B cell (primary cell): ENCODE data around the gene RHOT2.

Experiments used
- EZH2 ChIP-seq: IDR thresholded peaks from 2 replicates; pipeline ENCODE4 v1.6.1; 2012; ENCODE audit warnings: borderline replicate concordance, low read depth, mild to moderate bottlenecking, moderate library complexity, low read length; ENCODE audit not compliant: insufficient read depth, poor library complexity, severe bottlenecking
- TF ChIP-seq, protein P1 (sequence below): fragments of 200-600 bp; IDR thresholded peaks from one replicate; pipeline ENCODE4 v1.8.0; 2022; ENCODE audit warnings: antibody characterized with exemption, mild to moderate bottlenecking

DNA sequence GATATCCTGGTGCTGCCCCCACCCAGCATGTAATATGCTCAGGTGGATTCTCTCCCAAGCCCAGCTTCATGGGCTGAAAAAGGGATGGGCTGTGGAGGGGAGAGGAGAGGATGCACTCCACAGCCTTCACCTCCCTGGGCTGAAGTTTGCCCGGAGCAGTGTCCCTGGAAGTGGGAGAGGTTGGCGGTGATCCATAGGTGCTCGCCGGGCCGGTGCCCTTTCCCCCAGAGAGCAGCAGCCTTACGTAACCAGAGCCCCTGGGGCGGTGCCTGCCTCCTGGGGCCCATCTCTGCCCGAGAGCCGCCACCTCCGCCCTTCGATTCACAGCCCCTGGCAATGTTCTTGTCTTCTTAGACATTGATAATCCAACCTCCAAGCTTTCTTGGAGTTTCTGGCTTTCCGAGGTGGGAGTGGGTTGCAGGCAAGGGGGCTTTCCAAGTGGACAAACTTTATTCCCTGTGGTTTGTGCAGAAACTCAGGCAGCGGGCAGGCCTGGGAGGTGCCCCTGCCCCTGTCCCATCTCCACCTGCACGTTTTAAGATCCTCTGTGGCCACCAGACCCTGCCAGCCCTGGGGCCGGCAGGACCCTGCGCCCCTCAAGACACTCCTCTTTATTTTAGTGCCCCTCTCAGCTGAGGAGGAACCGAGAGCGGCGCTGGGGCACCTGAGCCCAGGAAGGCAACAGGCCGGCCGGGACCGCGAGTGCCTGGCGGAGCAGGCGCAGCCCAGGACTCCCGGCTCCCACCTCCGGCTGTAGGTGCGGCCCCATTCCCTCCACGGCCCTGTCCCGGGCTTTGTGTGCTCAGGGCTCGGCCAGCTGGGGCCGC lies 21.9 kb upstream of the RHOT2 start:
- TF ChIP-seq EZH2, result no peak
- TF ChIP-seq, protein P1, sequence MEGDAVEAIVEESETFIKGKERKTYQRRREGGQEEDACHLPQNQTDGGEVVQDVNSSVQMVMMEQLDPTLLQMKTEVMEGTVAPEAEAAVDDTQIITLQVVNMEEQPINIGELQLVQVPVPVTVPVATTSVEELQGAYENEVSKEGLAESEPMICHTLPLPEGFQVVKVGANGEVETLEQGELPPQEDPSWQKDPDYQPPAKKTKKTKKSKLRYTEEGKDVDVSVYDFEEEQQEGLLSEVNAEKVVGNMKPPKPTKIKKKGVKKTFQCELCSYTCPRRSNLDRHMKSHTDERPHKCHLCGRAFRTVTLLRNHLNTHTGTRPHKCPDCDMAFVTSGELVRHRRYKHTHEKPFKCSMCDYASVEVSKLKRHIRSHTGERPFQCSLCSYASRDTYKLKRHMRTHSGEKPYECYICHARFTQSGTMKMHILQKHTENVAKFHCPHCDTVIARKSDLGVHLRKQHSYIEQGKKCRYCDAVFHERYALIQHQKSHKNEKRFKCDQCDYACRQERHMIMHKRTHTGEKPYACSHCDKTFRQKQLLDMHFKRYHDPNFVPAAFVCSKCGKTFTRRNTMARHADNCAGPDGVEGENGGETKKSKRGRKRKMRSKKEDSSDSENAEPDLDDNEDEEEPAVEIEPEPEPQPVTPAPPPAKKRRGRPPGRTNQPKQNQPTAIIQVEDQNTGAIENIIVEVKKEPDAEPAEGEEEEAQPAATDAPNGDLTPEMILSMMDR, result no peak
